Stimulated activated CD4-positive, alpha-beta T cell treated with anti-CD3 and anti-CD28 coated beads, Interleukin-12 subunit alpha, Interleukin-12 subunit beta, amount 100 ng/mL, for 48 hours (primary cell): ENCODE measurements around the gene CDH2.
"Not testable (repeated sequence)": the region's sequence is repeated elsewhere in the genome, so short reads cannot be mapped to it uniquely, and the experiment has no call there.

Experiments used
- DNase-seq, 3 donors: peaks; one replicate each; pipeline ENCODE4 v3.0.0-alpha.2; 2020; ENCODE audit warnings: low read depth in 2 of 3, low spot score in 1 of 3

The CDH2 gene

GRCh38 chr18:27922780-27923179 lies 254.2 kb downstream of the CDH2 start:
- no peak for DNase-seq

DNA sequence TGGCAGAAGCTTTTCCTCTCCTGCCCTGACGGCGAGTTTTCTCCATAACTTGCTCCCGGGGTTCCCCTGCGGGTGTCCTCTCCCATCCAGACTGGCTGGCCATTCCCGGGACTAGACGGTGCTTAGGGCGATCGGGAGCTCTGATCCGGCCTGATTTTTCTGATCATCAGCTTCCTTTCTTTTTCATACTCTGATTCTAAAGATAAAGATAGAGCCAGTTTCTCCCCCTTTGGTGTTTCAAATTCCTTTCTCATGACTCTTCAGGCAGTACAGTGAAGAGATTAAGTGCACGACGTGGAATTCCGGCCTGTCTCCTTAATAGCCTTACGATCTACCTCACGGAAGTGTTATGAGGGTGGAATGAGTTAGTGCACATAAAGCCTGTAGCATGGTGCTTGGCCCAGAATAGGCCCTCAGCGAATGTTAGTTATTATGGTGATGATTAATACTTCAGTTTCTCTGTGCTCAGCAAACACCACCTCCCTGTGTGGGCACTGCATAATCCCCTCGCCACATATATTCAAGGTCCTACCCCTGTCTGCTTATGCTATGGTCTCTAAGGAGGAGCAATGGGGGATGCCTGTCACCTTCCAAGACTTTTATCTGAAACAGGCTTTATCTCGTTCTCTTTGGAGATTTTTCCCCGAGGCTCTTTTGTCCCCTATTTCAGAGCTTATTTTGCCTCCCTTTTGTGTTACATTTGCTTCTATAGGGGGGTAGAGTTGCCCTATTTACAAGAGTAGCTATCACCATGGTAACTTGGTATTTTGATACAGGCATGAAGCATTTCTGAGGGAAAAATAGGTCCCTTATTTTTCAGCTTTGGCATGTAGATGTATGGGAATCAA lies 254.8 kb downstream of the CDH2 start:
- no peak for DNase-seq

GRCh38 chr18:27921392-27921791 lies 255.5 kb downstream of the CDH2 start:
- no peak for DNase-seq

GRCh38 chr18:27920836-27921235 lies 256.1 kb downstream of the CDH2 start:
- DNase-seq: no peak

DNA sequence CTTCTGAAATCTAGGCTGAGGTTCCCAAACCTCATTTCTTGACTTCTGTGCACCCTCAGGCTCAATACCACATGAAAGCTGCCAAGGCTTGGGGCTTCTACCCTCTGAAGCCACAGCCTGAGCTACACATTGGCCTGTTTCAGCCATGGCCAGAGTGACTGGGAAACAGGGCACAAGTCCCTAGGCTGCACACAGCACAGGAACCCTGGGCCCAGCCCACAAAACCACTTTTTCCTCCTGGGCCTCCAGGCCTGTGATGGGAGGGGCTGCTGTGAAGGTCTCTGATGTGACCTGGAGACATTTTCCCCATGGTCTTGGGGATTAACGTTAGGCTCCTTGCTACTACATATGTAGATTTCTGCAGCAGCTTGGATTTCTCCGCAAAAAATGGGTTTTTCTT lies 270.7 kb downstream of the CDH2 start:
- DNase-seq: not testable (repeated sequence)

- no peak for DNase-seq
These were observed 273.0 kb downstream of the CDH2 start for GRCh38 chr18:27903906-27904305.

DNA sequence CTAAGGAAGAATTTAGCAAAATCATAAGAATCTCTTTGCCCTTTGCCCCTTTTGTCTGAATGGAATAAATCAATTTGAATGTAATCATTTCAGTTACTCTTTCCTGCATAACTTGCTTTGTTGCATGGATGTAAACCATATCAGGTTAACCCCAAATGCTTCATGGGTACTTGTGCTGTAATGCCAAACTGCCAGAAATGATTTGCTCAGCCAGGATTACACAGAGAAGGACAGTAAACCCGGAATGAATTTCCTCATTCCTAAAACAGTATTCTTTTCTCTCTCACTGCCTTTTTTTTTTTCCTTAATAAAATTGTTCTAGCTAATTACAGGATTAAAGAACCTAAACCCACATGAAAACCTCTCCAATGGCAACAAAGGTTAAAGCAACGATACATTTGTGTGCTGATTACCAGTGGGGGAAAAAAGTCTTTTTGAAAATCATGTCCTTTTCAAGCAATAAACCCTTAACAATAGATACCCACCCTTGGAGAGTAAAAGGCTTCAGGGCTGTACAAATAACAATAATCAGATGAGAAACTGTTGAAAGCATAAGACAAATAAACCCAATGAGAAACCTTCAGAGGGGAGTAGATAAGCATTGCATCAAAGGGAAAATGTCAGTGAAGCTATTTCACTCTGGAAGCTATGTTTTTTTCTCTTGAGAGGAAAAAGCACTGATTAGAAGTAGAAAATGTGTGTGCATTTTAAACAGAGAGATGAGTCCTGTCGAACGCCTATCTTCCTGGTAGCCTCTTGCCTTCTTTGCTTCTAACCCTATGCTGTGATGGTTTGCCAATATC lies 275.3 kb downstream of the CDH2 start:
- no peak for DNase-seq
